ENCODE data around the gene IL16. TPM values are rescaled to one million over a fixed set of nuclear protein-coding genes. Genes with fewer than 3 reads are reported as not detected.

Gene IL16
- total RNA-seq, 6 experiments from 2014 or later = 2.0 to 6.8 (median 3.2) TPM

DNA sequence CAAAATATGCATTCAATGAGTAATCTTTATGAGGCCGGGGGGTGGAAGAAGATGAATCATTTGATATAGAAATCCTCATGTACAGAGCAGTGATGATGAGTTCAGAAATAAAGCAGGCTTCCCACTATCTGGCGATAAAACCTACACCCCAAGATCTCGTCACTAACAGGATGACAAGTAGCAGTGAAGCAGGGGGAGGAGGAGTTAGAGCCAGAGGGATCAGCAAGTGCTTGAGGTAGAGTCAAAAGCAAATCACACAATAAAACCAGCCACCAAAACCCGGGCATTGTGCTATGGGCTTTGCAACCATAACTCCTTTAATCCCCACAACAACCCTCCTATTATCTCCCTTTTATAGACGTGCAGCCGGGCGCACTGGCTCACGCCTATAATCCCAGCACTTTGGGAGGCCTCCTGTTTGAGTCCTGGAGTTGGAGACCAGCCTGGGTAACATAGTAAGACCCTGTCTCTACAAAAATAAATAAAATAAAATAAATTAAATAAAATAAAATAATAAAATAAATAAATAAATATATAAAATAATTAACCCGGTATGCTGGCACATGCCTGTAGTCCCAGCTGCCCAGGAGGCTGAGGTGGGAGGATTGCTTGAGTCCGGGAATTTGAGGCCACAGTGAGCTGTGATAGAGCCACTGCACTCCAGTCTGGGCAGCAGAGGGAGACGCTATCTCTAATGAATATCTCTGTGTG is 74.3 kb downstream of the IL16 start:
- TF ChIP-seq POLR2A (IDR thresholded peaks at IDR 0.05) = no peak
- TF ChIP-seq, protein P1, sequence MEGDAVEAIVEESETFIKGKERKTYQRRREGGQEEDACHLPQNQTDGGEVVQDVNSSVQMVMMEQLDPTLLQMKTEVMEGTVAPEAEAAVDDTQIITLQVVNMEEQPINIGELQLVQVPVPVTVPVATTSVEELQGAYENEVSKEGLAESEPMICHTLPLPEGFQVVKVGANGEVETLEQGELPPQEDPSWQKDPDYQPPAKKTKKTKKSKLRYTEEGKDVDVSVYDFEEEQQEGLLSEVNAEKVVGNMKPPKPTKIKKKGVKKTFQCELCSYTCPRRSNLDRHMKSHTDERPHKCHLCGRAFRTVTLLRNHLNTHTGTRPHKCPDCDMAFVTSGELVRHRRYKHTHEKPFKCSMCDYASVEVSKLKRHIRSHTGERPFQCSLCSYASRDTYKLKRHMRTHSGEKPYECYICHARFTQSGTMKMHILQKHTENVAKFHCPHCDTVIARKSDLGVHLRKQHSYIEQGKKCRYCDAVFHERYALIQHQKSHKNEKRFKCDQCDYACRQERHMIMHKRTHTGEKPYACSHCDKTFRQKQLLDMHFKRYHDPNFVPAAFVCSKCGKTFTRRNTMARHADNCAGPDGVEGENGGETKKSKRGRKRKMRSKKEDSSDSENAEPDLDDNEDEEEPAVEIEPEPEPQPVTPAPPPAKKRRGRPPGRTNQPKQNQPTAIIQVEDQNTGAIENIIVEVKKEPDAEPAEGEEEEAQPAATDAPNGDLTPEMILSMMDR (IDR thresholded peaks at IDR 0.05) = no peak
- intact Hi-C loops (cut with DNase I) = loop anchor here (10.0 kb wide), 3 partner anchors 64 to 134 kb away; no protein-coding TSS in a partner anchor
- ATAC-seq = no peak
- Histone ChIP-seq H3K9me3 (no peaks in the 10 kb centered on the region), H3K27me3 (no peaks in the 10 kb centered on the region), H3K4me3 (no peak overlapping the region), H3K4me1 (peaks cover 0 to 38% (median 12%) of the 10 kb centered on the region in 4 donors), H3K27ac (no peak overlapping the region), H3K36me3 (no peaks in the 10 kb centered on the region)
- WGBS (ENCODE audit: insufficient coverage, low coverage, low lambda C conversion rate, missing lambda C conversion rate) = 82% methylated on average over 11 of the region's 11 CpGs
- no peak for DNase-seq

DNA sequence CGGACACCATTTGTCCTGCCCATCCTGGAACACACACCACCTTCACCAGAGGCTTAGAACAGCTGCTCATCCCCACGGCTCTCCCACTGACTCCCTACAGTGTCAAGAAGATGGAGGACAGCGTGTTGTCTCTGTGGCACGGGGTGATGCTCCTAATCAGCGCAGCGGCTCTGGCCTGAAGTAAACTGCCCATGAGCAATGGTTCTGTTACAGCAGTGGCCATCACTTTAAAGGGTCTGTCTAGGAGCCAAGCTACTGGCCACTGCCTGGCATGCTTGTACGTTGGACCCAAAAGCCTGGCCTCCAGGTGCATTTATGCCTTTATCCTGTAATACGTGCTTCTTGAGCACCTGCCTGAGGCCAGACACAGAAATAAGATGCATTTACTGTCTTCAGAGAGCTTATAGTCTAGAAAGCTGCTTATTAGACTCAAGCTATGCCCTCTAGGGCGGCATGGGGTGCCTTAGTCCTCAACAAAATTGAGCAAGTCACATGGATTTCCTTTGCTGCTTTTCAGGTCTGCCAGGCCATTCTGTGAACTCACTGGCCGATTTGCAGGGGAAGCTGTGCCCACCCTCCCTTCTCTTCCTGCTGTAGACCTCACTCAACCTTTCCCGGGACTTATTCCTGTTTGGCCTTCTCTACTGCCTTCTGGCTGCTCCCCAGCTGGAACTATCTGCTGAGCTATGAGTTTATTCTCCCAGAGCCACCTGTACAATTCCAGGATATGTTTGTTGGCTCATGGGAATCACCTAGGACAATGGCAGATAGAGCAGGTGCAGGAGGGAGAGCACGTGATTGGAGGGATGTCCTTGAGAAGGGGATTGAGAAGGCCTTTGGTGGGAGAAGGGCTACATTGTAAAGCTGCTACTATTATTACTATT is 75.3 kb downstream of the IL16 start:
- peak in 1 of 4 donors; percentile 2 for ATAC-seq
- no peak for DNase-seq
- intact Hi-C loops (cut with DNase I) = loop anchor here (10.0 kb wide), 3 partner anchors 63 to 133 kb away; no protein-coding TSS in a partner anchor
- H3K27me3 ChIP-seq = no peaks in the 10 kb centered on the region
- H3K4me1 ChIP-seq = peaks cover 0 to 40% (median 15%) of the 10 kb centered on the region in 4 donors
- no peaks in the 10 kb centered on the region for H3K9me3 ChIP-seq
- no peak for TF ChIP-seq POLR2A (IDR thresholded peaks at IDR 0.05)
- TF ChIP-seq, protein P1 (IDR thresholded peaks at IDR 0.05) = no peak
- WGBS (ENCODE audit: insufficient coverage, low coverage, low lambda C conversion rate, missing lambda C conversion rate) = 58% methylated on average over 6 of the region's 12 CpGs
- no peaks in the 10 kb centered on the region for H3K36me3 ChIP-seq
- no peak overlapping the region for H3K4me3 ChIP-seq
- no peak overlapping the region for H3K27ac ChIP-seq

DNA sequence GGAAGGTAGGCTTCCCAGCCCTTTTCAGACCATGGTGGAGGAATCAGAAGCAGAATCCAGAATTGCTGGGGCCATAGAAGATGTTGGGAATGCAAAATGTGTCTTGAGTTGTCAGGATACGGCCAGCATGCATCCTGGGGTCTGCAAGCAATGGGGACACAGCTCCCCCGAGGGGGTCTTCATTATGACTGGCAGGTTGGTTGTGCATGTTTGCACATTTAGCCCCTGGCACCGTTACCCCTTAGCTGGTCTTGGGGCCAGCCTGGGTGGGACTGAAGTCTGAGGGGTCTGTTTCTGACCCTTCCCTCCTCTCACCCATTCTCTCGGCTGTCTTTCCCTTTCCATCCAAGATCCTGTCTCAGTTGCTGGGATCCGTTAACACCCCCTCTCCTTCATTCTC is 76.5 kb downstream of the IL16 start:
- WGBS (ENCODE audit: insufficient coverage, low coverage, low lambda C conversion rate, missing lambda C conversion rate) = 100% methylated on average over 1 of the region's 5 CpGs
- Histone ChIP-seq H3K4me1 (peaks cover 0 to 48% (median 16%) of the 10 kb centered on the region in 4 donors), H3K9me3 (no peaks in the 10 kb centered on the region), H3K36me3 (no peaks in the 10 kb centered on the region), H3K4me3 (no peak overlapping the region), H3K27me3 (no peaks in the 10 kb centered on the region), H3K27ac (peak overlapping the region in 2 of 3 donors; percentile 59 to 74)
- TF ChIP-seq, protein P1 (IDR thresholded peaks at IDR 0.05) = no peak
- no peak for TF ChIP-seq POLR2A (IDR thresholded peaks at IDR 0.05)
- ATAC-seq (no peak), DNase-seq (no peak)
- intact Hi-C loops (cut with DNase I) = loop anchor here (10.0 kb wide), 3 partner anchors 62 to 132 kb away; no protein-coding TSS in a partner anchor

DNA sequence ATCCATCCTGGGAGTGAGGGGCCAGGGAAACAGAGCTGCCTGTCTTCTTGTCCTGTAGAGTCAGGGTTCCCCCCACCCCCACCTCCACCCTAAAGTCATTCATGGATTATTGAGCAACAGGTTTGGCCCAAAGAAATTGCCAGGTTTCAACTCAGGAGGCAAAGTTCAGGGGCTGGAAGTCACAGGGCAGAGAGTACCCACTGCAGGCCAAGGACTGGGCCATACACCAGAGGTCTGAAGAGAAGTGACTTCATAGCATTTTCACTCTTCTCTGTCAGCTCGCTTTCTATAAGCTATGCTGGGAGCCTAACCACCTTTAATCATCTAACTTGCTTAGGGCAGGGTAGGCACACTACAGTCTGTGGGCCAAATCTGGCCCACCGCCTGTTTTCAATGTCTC is 77.2 kb downstream of the IL16 start:
- ATAC-seq (peak; percentile 60 to 76 (median 70)), DNase-seq (peak; percentile 54 to 81 (median 73))
- Histone ChIP-seq H3K27me3 (no peaks in the 10 kb centered on the region), H3K4me3 (no peak overlapping the region), H3K4me1 (peaks cover 0 to 54% (median 19%) of the 10 kb centered on the region in 4 donors), H3K36me3 (no peaks in the 10 kb centered on the region), H3K27ac (peak overlapping the region; percentile 4 to 74 (median 59)), H3K9me3 (no peaks in the 10 kb centered on the region)
- TF ChIP-seq, protein P1 (IDR thresholded peaks at IDR 0.05) = no peak
- no peak for TF ChIP-seq POLR2A (IDR thresholded peaks at IDR 0.05)
- 29% methylated on average over 2 of the region's 2 CpGs for WGBS (ENCODE audit: insufficient coverage, low coverage, low lambda C conversion rate, missing lambda C conversion rate)
- intact Hi-C loops (cut with DNase I) = loop anchor here (10.0 kb wide), 3 partner anchors 61 to 131 kb away; no protein-coding TSS in a partner anchor
